NCI-H345 (cell line): ENCODE results near the gene VTCN1.

Source experiments
- DNase-seq: peaks from one replicate; lab custom pipeline; 2025; lab: John Stamatoyannopoulos, UW

The VTCN1 gene

DNA sequence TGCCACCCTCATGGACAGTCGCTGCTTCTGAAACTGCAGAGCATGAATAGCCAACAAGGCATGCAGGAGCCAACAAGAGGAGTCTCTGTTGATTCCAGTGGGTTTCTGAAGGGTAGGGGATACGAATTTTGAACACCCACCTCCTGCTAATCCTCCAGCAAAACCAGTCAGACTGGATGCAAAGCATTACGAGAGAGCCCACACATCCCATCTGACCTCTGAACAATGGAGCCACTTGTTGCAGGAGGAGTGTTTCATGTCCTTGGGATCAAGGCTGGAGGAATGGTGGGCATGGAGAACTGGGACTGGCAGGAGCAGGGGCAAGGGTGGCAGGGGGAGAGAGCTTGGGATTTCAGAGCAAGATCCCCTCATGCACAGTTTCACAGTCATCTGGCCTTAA is 1.6 kb downstream of the VTCN1 start:
- no peak for DNase-seq

GRCh38 chr1:117208580-117208979 is 2.1 kb downstream of the VTCN1 start:
- DNase-seq, result no peak

DNA sequence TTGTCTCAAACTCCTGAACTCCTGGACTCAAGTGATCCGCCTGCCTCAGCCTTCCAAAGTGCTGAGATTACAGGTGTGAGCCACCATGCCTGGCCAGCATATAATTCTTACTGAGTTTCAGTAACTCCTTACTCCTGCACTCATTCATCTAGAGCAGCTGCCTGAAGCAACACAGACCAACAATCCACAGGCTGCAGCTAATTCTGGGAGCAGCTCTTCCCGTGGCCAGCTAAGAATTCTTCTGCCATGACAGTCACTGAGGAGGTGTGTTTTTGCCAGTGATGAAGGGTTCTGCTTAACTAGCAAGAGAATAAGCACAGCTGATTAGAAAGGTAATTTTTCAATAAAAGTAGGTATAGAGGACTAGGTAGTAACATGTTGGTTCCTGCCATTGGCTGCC is 5.4 kb downstream of the VTCN1 start:
- DNase-seq, result no peak

DNA sequence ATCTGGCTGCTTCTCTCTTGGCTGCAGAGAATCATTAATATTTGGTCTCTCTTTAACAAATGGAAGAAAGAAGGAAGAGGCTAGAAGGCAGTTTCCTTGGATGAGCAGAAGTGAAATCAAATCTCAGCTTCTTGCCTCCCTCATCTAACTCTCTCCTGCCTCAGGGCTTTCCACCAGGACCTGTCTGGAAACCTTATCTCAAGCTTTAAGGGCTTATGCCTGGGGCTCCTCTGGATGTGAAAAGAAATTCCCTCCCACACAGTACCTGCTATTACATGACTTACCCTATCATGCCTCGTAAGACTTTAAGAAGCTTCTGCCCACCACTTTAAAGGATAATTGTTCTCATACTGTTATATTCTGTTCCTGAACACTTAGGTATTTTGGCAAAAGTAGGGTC is 8.9 kb downstream of the VTCN1 start:
- DNase-seq, result no peak

DNA sequence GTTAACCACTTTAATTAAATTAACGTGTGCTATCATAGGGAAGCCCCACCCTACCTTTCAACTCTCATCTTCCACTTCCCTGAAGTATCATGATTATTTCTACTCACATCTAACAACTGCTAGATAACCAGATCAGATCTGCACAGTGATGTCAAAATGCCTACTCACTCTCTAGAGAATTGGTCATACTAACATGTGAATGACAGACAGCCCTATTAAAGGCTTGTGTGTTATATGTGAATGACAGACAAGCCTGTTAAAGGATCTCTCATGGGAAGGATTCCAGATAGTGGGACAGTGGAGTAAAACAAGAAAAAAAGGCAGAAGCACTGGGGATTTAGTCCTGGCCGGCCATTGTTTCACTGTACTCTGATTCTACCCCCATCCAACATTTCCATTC is 12.6 kb downstream of the VTCN1 start:
- DNase-seq, result no peak

- DNase-seq, result no peak
Observed at GRCh38 chr1:117189726-117190125, 21.0 kb downstream of the VTCN1 start.

GRCh38 chr1:117188816-117189437 is 21.8 kb downstream of the VTCN1 start:
- DNase-seq, result no peak

DNA sequence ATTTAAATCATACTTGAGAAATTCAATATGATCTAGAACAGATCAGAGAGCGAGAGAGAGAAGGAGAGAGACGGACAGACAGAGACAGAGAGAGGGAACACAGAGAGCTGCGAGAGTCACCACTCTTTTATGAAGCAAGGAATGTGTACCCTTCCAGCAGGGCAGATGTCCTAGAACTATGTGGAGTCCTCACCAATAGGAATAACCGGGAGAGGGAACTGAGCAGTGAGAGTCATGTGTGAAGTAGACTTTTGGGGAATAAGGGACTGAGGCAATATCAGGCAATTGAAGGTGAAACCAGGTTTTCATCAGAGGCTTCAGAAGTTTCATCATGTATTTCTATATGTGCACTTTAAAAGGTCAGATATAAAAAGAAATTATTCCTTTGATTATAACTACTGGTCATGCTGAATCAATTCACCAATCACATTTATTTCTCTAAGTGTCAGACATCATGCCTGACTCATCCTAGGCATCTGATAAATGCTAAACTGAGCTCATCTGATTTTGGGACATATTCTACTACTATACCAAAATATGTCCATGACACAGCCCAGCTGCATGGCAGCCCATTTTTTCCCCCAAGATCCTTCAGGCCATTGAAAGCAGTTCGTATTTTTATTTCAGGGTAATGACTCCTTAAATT is 22.4 kb downstream of the VTCN1 start:
- no peak for DNase-seq

GRCh38 chr1:117183112-117183511 is 27.6 kb downstream of the VTCN1 start:
- DNase-seq, result no peak

GRCh38 chr1:117182319-117182718 is 28.4 kb downstream of the VTCN1 start:
- DNase-seq, result no peak

DNA sequence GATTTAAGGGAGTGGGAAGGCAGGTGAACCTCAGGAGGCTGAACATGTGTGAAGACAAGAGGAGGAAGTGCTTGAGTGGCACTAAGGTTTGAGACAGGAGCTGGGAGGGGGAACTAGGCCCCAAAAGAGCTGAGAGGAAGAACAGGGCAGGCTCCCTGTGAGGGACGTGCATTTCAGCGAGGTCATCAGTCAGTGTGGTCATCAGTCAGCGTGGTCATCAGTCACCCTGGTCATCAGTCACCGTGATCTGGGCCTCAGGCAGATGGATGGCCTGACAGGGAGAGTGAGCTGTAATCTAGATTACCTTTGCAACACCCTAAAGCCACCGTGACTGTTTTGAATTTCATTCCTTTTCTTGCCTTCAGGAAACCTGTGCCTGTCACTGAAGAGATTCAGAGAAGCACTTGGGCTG is 29.1 kb downstream of the VTCN1 start:
- DNase-seq, result no peak

DNA sequence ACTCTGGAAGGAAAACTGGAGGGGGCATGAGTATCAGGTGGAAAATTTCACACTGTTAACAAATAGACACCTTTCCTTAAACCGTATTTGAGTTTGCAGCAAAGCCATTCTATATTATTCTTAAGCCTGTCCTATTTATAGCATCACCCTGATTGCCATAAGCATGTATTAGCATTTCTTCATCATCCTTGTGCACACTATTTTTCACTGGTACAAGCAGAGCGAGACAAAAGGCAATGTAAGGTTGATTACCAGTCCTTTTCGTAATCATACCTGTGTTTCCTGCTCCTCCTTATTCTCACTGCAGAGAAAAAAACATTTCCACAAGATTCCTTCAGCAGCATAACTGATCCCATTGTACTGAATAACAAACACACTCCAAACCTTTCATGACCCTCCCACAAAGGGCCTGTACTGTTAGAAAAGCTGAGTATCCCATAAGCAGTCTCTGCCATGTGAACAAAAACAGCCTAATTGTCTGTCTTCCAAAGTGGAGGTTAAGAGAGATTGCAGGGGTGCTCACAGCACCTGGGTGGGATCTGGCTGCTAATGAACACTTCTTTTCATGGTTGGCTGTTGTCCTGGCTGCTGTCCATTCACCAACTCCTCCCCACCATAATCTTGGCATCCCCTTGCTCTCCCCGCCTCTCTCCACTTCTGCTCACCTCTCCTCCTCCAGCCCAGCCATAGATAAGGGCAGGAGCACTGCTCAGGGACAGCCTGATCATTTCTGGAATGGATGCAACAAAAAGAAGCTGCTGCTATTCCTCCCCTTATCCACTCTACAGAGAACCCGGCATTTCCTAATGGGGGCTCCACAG is 30.4 kb downstream of the VTCN1 start:
- DNase-seq, result no peak

GRCh38 chr1:117179471-117179870 is 31.3 kb downstream of the VTCN1 start:
- DNase-seq, result no peak

DNA sequence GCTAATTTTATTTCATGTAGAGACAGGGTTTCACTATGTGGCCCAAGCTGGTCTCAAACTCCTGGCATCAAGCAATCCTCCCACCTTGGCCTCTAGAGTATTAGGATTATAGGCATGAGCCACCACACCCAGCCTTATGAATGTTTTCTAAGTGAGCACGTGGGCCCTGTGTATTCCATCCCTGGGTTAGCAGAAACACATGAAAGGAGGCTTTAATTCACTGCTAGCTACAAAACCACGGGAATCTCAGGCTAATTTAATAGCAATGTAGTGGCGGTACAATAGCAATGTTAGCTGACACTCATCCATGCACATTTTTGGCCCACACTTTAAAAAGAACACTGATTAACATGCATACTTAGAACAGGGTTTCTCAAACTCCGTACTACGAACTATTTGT is 32.0 kb downstream of the VTCN1 start:
- DNase-seq, result no peak

DNA sequence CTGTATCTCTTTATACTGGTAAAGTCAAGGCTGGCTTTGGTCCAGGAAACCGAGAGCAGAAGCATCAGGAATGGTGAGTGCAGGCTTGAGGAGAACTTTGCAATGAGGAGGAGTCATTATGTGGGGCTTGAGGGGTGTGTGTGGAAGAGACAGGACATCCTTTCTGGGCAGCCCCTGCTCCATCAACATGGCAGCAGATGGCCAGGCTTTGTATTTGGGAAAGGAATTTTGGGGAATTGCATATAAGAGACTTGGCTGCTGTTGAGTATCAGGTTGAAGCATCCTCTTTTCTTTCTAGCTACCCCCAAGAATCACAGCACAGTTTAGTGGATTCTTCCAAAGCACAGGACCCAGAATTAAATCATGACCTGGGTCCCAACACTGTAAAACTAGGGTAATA is 33.4 kb downstream of the VTCN1 start:
- DNase-seq, result no peak

DNA sequence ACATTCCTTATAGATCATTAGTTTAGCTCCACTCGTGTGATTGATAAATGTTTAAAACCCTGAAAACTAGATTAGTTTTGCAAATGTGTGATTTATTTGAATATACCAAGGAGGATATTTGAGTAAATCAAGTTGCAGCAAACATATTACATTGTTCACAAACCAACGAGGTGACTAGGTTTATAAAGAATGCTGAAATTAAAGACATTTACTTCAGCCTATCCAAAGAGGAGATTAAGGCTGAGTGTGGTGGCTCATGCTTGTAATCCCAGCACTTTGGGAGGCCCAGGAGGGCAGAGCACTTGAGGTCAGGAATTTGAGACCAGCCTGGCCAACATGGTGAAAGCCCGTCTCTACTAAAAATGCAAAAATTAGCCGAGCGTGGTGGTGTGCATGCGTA is 34.1 kb downstream of the VTCN1 start:
- no peak for DNase-seq

DNA sequence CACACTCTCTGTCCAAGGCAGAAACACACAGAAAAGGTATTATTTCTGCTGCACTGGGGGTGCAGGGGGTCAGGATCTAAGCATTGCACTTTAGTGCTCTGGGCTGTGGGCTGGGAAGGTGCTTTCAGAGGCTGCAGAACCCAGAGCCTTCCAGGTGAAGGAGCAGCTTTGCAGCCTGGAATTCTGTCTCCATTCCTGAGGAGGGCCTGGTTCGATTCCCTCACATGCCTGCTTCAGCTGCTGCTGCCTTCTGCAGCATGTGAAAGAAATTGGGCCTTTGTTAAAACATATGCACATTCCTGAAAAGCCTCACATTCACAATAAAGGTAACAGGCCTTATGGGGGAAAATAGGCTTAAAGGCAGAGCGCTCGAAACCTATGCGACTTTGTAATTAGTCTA is 35.9 kb downstream of the VTCN1 start:
- no peak for DNase-seq

GRCh38 chr1:117173691-117174090 is 37.0 kb downstream of the VTCN1 start:
- DNase-seq, result no peak

- DNase-seq, result no peak
Observed at GRCh38 chr1:117173006-117173405, 37.7 kb downstream of the VTCN1 start.

GRCh38 chr1:117171900-117172511 is 38.7 kb downstream of the VTCN1 start:
- no peak for DNase-seq

- no peak for DNase-seq
Observed at GRCh38 chr1:117169871-117170596, 40.7 kb downstream of the VTCN1 start.

GRCh38 chr1:117167402-117167801 is 43.3 kb downstream of the VTCN1 start:
- DNase-seq, result no peak
